Measurements from ENCODE around the gene SGCA.

- TF ChIP-seq POLR2A (IDR thresholded peaks at IDR 0.05; ENCODE audit: low read depth, low read length): no peak
- no peak for TF ChIP-seq POLR2AphosphoS5 (IDR thresholded peaks at IDR 0.05; ENCODE audit: low read depth, low read length)
These were observed 18.0 kb upstream of the SGCA start for GRCh38 chr17:50147841-50148225.
